Activated naive CD4-positive, alpha-beta T cell treated with anti-CD3 and anti-CD28 coated beads, Interleukin-2, amount 10 ng/mL, durations not matched to agents 7 days and 5 days (primary cell): ENCODE data around the gene SLX9.
"Not testable (repeated sequence)": the region's sequence is repeated elsewhere in the genome, so short reads cannot be mapped to it uniquely, and the experiment has no call there.

Experiments used
- CTCF ChIA-PET: fragments of 350-600 bp; sonication (Branson Sonifier 250); formaldehyde crosslinking; loops from one replicate; lab custom pipeline; 2021; ENCODE audit warnings: antibody characterized with exemption; lab: Charles Lee
- DNase-seq: peaks from one replicate; pipeline ENCODE4 v3.0.0-alpha.2; 2020
- H3K27ac Mint-ChIP-seq: one replicate; pipeline ENCODE4 v1.8.0; 2021; ENCODE audit warnings: mild to moderate bottlenecking, moderate library complexity, mixed read lengths
- H3K27me3 Mint-ChIP-seq: one replicate; pipeline ENCODE4 v1.8.0; 2021; ENCODE audit warnings: mild to moderate bottlenecking, mixed read lengths
- H3K36me3 Mint-ChIP-seq: one replicate; pipeline ENCODE4 v1.8.0; 2021; ENCODE audit warnings: mixed read lengths
- H3K4me1 Mint-ChIP-seq: one replicate; pipeline ENCODE4 v1.8.0; 2021; ENCODE audit warnings: mixed read lengths
- H3K4me3 Mint-ChIP-seq: one replicate; pipeline ENCODE4 v1.8.0; 2021; ENCODE audit warnings: mild to moderate bottlenecking, moderate library complexity, mixed read lengths
- H3K9me3 Mint-ChIP-seq: one replicate; pipeline ENCODE4 v1.8.0; 2021; ENCODE audit warnings: mixed read lengths

Gene SLX9

DNA sequence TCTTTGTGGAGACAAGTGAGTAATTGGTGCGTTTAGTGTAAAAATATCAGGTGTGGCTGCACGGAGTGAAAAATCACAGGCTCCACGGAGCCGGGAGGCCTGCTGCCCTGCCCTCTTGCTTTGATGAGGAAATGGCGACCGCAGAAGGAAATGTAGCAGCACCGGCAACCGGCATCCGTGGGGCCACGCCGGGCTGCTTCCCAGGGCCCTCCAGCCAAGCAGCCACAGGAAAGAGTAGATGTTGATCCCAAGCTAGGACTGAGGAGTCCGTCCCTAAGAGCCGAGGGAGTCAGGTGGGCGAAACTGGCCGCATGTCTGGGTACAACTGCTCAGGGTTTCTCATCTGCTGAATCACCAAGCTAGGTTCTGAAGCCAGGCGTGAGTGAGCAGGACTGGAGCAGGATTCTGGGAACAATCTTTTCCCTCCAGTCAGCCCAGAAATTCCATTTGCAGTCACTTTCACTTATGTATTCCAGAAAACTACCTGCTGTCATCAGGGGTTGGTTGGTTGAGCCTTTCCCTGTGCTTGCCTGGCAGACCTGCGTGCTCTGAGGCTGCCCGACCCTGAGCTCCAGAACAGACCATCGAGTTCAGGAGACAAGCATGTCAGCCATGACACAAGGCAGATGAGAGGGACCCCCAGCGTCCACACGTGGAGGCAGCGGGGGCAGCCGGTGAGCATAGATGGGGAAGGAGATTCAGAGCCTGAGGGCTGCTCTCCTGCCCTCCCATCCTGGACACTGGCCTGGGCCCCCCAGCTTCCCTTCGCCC, 13.3 kb upstream of the SLX9 start:
- H3K27ac Mint-ChIP-seq, result peak overlapping the region; percentile 98
- DNase-seq, result peak; percentile 76
- CTCF ChIA-PET, result interaction anchor here (1.0 to 4.9 kb wide), 8 partner anchors 10 to 210 kb away, joined by 3 to 23 read pairs (median 6); partner anchors contain the start of genes SLX9 and UBE2G2

GRCh38 chr21:44927259-44927586, 12.6 kb upstream of the SLX9 start:
- Mint-ChIP-seq H3K36me3 (peaks cover 32% of the 10 kb centered on the region), H3K27me3 (no peaks in the 10 kb centered on the region), H3K4me3 (peak overlapping the region; percentile 93), H3K9me3 (peaks cover 7% of the 10 kb centered on the region), H3K4me1 (peaks cover 88% of the 10 kb centered on the region), H3K27ac (peak overlapping the region; percentile 98)
- CTCF ChIA-PET, result interaction anchor here (1.0 to 4.9 kb wide), 11 partner anchors 8 to 134 kb away, joined by 3 to 23 read pairs (median 5); partner anchors contain the start of genes SLX9 and UBE2G2
- no peak for DNase-seq

More for the DNA sequence above, 13.3 kb upstream of the SLX9 start:
- Mint-ChIP-seq H3K36me3 (peaks cover 32% of the 10 kb centered on the region), H3K27me3 (no peaks in the 10 kb centered on the region), H3K4me1 (peaks cover 95% of the 10 kb centered on the region), H3K4me3 (peak overlapping the region; percentile 93), H3K9me3 (peaks cover 7% of the 10 kb centered on the region)

- DNase-seq, result peak; percentile 94
- Mint-ChIP-seq H3K4me1 (peaks cover 82% of the 10 kb centered on the region), H3K36me3 (peaks cover 30% of the 10 kb centered on the region), H3K27me3 (no peaks in the 10 kb centered on the region), H3K4me3 (peak overlapping the region; percentile 93), H3K27ac (peak overlapping the region; percentile 98), H3K9me3 (peaks cover 7% of the 10 kb centered on the region)
- CTCF ChIA-PET, result interaction anchor here (1.0 to 4.9 kb wide), 10 partner anchors 8 to 134 kb away, joined by 3 to 23 read pairs (median 5); partner anchors contain the start of genes SLX9 and UBE2G2
Observed at GRCh38 chr21:44927587-44928461, 12.0 kb upstream of the SLX9 start.

DNA sequence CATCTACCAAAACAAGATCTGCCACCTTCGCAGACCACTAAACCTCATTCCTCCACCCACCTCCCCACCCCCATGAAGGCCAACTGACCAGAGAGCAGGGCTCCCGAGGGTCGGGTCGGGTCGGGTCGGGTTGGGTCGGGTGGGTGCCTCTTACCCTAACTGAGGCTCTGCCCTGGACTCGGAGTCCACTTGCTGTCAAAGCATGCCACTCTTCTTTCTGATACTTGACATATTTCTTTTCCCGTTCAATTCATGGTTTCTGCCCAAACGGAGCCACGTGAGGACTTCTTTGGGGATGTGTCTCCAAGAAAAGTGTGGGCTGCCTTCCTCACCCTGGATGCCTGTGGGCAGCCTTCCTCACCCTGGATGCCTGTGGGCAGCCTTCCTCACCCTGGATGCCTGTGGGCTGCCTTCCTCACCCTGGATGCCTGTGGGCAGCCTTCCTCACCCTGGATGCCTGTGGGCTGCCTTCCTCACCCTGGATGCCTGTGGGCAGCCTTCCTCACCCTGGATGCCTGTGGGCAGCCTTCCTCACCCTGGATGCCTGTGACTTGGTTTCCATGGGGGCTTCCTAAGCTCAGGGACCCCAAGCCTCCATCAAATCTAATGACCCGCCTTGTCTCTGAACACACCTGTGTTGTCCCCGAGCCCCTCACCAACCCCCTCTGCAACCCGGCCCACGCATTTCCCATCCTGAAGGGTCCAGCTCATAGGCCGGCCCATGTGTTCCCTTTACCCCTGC, 11.2 kb upstream of the SLX9 start:
- CTCF ChIA-PET, result interaction anchor here (1.0 to 4.9 kb wide), 9 partner anchors 9 to 128 kb away, joined by 3 to 23 read pairs (median 4); partner anchors contain the start of gene UBE2G2

DNA sequence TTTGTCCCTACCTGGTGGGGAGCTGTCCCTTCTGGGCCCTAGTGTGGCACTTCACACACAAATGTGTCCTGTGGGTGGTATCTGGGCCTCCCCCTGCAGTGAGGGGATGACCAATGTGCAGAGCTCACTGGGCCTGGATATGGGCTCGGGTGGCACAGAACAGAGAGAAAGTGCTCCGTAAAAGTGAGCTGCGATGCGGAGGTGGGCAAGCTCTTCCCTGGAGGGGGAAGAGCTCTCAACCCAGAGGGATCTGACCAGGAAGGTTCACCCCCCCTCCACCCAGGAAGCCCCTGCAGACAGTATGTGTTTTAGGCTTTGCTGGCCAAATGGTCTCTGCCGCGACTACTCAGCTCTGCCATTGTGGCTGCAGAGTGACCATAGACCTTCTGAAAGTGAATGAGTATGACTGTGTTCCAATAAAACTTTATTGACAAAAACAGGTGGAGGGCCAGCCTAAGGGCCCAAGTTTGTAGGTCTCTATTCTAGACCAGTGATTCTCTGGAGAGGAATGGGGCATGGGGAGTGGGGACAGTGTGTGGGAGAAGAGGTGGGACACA, 10.5 kb upstream of the SLX9 start:
- CTCF ChIA-PET, result interaction anchor here (1.0 to 4.9 kb wide), 6 partner anchors 10 to 129 kb away, joined by 3 to 23 read pairs (median 4); partner anchors contain the start of gene UBE2G2
- Mint-ChIP-seq H3K27ac (peak overlapping the region; percentile 80), H3K36me3 (peaks cover 18% of the 10 kb centered on the region), H3K9me3 (peaks cover 3% of the 10 kb centered on the region), H3K27me3 (no peaks in the 10 kb centered on the region), H3K4me1 (peaks cover 73% of the 10 kb centered on the region), H3K4me3 (peak overlapping the region; percentile 86)
- no peak for DNase-seq

More for the DNA sequence above, 11.2 kb upstream of the SLX9 start:
- H3K9me3 Mint-ChIP-seq, DNase-seq, H3K27me3 Mint-ChIP-seq: not testable (repeated sequence)
- H3K4me3 Mint-ChIP-seq, result peak overlapping the region; percentile 93
- H3K27ac Mint-ChIP-seq, result peak overlapping the region; percentile 98
- H3K36me3 Mint-ChIP-seq, result peaks cover 24% of the 10 kb centered on the region
- peaks cover 80% of the 10 kb centered on the region for H3K4me1 Mint-ChIP-seq

DNA sequence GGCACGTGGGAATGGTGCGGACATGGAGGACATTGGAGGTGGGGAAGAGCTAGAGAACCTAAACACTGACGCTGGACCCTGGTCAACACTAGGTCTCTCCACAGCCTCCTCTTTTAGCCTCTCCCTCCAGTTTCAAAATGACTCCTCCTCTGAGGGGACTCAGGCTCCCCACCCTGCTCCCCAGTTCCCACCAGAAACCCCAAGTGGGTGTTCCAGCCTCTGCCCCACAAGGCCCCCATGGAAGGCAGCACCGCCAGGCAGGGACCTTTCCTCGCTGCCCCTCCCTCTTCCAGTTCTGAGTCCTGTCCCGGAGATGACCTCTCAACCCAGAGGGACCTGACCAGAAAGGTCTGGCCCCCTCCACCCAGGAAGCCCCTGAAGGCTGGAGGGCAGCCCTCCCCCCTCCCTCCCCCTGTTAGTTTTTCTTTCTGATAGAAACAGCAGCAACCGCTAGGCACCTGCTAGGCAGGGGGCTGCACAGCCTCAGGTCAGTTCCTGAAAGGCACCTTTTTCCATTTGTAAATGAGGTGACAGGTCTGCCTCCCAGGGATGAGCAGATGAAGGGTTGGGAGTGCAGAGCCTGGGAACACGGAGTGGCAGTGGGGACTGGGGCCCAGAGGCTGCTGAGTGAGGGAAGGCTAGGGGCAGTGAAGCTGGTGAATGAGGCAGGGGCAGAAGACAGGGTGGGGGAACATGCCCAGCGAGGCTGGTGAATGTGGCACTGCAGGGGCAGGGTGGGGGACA, 9.9 kb upstream of the SLX9 start:
- Mint-ChIP-seq H3K27ac (peak overlapping the region; percentile 93), H3K36me3 (peaks cover 18% of the 10 kb centered on the region), H3K9me3 (peaks cover 3% of the 10 kb centered on the region), H3K27me3 (no peaks in the 10 kb centered on the region), H3K4me3 (peak overlapping the region; percentile 86), H3K4me1 (peaks cover 67% of the 10 kb centered on the region)
- no peak for DNase-seq
- CTCF ChIA-PET, result interaction anchor here (1.1 to 4.9 kb wide), 7 partner anchors 11 to 137 kb away, joined by 3 to 68 read pairs (median 4); partner anchors contain the start of gene UBE2G2

DNA sequence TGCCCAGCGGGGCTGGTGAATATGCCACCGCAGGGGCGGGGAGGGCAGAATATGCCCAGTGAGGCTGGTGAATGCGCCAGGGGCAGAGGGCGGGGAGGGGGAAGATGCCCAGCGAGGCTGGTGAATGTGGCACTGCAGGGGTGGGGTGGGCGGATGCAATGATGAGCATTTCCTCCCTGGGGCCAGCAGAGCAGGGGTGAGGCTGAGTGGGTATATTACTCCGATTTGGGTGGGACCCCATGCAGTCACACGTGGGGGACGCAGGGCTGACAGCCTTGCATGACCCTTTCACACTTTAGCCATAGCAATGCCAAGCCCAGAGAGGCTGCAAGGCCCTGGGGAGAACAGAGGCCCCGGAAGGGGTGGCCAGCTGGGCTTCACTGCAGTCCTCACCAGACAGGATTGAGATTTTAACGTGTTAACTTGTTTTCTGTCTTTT, 9.3 kb upstream of the SLX9 start:
- H3K4me1 Mint-ChIP-seq, result peaks cover 61% of the 10 kb centered on the region
- peak overlapping the region; percentile 86 for H3K4me3 Mint-ChIP-seq
- peaks cover 3% of the 10 kb centered on the region for H3K9me3 Mint-ChIP-seq
- peaks cover 18% of the 10 kb centered on the region for H3K36me3 Mint-ChIP-seq
- CTCF ChIA-PET, result interaction anchor here (1.5 to 4.9 kb wide), 6 partner anchors 13 to 137 kb away, joined by 4 to 68 read pairs (median 22); partner anchors contain the start of gene UBE2G2
- DNase-seq, result peak; percentile 77
- peak overlapping the region; percentile 93 for H3K27ac Mint-ChIP-seq
- no peaks in the 10 kb centered on the region for H3K27me3 Mint-ChIP-seq

DNA sequence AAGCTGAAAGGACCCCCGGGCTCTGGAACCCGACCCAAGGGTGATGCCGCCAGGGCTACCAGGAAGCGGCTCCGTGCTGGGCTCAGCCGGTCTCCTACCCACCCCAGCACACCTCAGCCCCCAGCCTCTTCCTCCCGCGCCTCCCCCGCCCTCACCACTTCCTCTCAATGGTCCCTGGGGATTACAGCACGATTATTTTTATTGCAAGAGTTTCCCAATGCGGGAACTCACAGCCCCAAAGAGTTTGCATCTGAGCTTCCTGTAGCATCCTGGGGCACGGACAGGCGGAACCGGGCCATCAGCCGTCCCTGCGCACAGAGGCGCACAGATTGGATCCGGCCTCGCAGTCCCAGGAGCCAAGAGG, 8.7 kb upstream of the SLX9 start:
- DNase-seq, result peak; percentile 63
- peaks cover 56% of the 10 kb centered on the region for H3K4me1 Mint-ChIP-seq

DNA sequence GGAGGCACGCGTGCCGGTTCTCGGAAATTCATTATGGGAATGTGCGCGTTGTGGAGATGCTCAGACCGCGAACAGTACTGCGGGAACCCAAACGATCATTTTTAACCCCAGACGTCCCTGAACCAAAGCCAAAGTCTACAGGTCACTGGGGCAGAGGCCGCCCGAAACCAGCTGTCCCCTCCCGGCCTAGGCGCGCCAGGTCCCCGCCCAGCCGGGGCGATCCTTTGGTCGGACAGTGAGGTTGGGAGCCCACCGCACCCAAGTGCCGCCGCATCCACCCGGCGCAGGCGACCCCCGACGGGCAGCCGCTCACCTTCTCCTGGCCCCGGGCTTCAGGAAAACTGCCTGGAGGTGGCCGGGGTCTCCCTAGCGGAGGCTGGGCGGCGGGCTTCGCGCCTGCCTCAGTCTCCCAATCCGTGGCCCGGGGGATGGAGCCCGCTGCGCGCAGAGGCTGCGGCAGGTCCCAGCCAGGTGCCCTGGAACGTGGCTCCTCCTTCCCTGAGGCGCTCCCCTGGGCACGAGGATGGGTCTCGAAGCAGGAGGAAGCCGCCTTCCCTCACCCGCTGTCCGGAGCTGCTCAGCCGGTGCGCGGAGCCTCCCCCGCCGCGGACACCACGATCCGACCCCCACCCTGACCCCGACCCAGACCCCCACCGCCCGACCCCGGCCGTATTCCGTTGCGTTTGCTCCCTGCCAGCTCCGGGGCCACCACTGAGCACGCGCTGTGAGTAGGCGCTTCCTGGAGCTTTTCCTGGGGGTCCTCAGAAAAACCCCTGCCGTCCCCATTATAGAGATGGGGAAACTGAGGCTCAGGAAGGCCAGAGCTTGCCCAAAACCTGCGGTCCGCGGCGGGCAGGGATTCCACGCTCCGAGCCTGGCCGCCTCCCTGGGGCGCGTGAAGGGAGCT, 8.1 kb upstream of the SLX9 start:
- peaks cover 14% of the 10 kb centered on the region for H3K36me3 Mint-ChIP-seq
- no peaks in the 10 kb centered on the region for H3K27me3 Mint-ChIP-seq
- H3K9me3 Mint-ChIP-seq, result peaks cover 3% of the 10 kb centered on the region
- peaks cover 50% of the 10 kb centered on the region for H3K4me1 Mint-ChIP-seq
- DNase-seq, result peak; percentile 48
- peak overlapping the region; percentile 86 for H3K4me3 Mint-ChIP-seq
- H3K27ac Mint-ChIP-seq, result peak overlapping the region; percentile 93
- CTCF ChIA-PET, result interaction anchor here (0.6 to 4.9 kb wide), 20 partner anchors 11 to 207 kb away, joined by 3 to 68 read pairs (median 4); partner anchors contain the start of genes ITGB2 and UBE2G2

More for the DNA sequence above, 8.7 kb upstream of the SLX9 start:
- peaks cover 3% of the 10 kb centered on the region for H3K9me3 Mint-ChIP-seq
- H3K27me3 Mint-ChIP-seq, result no peaks in the 10 kb centered on the region
- H3K36me3 Mint-ChIP-seq, result peaks cover 17% of the 10 kb centered on the region
- H3K27ac Mint-ChIP-seq, result peak overlapping the region; percentile 93
- H3K4me3 Mint-ChIP-seq, result peak overlapping the region; percentile 86
- CTCF ChIA-PET, result interaction anchor here (1.4 to 4.9 kb wide), 6 partner anchors 13 to 138 kb away, joined by 3 to 68 read pairs (median 18); partner anchors contain the start of gene UBE2G2

GRCh38 chr21:44932408-44933181, 7.2 kb upstream of the SLX9 start:
- CTCF ChIA-PET, result interaction anchor here (0.7 to 4.9 kb wide), 17 partner anchors 10 to 206 kb away, joined by 3 to 68 read pairs (median 5); partner anchors contain the start of gene UBE2G2
- H3K36me3 Mint-ChIP-seq, result peaks cover 13% of the 10 kb centered on the region
- H3K27ac Mint-ChIP-seq, result no peak overlapping the region
- peak; percentile 80 for DNase-seq
- peak overlapping the region; percentile 86 for H3K4me3 Mint-ChIP-seq
- peaks cover 41% of the 10 kb centered on the region for H3K4me1 Mint-ChIP-seq
- H3K9me3 Mint-ChIP-seq, result peaks cover 3% of the 10 kb centered on the region
- H3K27me3 Mint-ChIP-seq, result no peaks in the 10 kb centered on the region
